Epithelial cell of prostate (primary cell): ENCODE results near the gene EHBP1.

Experiments used
- DNase-seq: peaks from one replicate; pipeline ENCODE4 v3.0.0-alpha.2; 2011; ENCODE audit warnings: low read depth, low spot score
- H3K27ac ChIP-seq: fragments of 450-650 bp; 2 replicates; pipeline ENCODE4 v1.5.1; 2017; ENCODE audit warnings: mild to moderate bottlenecking

EHBP1 gene

DNA sequence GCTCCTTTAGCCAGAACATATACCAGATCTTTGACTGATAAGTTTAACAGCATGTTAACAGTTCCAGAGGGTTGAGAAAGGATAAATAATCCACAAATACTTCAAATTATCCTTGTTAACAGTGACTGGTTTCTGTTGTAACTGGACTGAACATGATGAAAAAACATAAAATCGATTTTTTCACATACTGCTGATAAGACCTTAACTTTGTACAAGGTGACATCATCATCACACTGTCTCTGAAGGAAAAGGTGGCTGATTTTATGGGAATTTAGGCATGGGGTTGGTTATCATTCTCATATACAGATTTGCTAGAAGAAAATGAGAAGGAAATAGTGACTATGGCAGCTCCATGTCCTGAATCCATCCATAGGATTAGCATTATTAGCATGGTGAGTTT is 381.2 kb downstream of the EHBP1 start:
- no peak overlapping the region for H3K27ac ChIP-seq
- DNase-seq, result no peak

DNA sequence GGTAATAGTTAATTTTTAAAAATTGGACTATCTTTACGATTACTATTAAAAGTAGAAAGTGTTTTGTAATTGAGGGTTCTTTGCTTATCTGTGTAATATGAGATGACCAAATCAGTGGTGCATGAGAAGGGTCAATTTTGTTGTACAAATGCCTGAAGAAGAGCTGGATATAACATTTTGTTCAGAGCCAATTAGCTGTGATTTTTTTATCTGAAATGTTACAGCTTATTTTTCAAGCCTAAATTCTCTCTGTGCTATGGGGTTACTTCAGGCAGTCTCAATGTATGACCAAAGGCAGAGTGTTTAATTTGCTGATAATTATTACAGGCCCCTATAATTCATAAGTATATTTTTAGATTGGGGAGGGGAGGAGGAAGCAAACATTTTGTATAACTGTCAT is 386.9 kb downstream of the EHBP1 start:
- H3K27ac ChIP-seq, result no peak overlapping the region
- DNase-seq, result no peak

DNA sequence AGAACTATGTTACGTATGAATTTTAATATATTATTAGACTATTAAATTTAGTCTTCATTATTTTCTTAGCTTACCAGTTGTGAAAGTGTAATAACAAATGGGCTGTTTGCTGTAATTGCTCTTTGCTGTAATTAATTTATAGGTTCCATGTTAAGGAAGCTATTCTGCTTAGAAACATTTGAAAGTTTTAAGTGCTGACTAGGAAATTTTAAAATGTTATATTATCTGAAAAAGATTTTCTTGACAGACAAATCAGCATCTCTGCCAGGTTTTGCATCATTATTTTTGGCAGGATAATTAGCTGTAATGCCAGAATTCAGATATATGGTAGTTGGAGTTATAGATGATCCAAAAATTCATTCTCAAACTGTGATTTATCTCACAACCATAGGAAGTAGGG is 387.3 kb downstream of the EHBP1 start:
- no peak overlapping the region for H3K27ac ChIP-seq
- DNase-seq, result no peak

DNA sequence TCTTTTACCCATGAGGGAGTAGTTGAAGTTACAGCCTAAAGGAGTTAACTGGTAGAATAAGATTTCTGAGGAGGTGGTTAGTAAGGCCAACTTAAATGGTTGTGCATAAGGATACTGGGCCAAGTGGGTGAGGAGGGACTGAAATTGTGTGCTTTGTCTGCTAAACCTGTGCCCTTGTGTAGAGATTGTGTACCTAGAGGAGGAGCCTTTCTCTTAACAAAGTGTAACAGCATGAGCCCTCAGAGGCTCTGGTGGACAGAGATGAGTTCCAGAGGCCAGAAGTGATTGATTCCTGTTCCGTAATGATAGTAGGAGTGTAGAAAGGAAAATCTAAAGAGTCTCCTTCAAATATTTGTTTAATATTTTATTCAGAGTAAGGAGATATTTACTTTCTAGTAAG is 388.0 kb downstream of the EHBP1 start:
- DNase-seq, result no peak
- H3K27ac ChIP-seq, result no peak overlapping the region
